ENCODE data around the gene HGD. TPM values are rescaled to one million over a fixed set of nuclear protein-coding genes. Genes with fewer than 3 reads are reported as not detected.

The HGD gene
- total and polyA plus RNA-seq, 10 of the 15 experiments (the other 5 are each of a cell fraction or from before 2014, with no cell fraction given), result 0.18 to 0.81 (median 0.40) TPM; not detected in 6

GRCh38 chr3:120615847-120616609, 66.0 kb downstream of the HGD start:
- 49% methylated on average over 13 of the region's 13 CpGs for WGBS (ENCODE audit: insufficient coverage, insufficient replicate concordance, low lambda C conversion rate, missing lambda C conversion rate)
- intact Hi-C loops (cut with micrococcal nuclease; ENCODE audit: unreplicated experiment) (no loop called here), in situ Hi-C loops (cut with MboI) (no loop called here)
- CTCF ChIA-PET, result no interaction called here
- no peak overlapping the region for H3K9ac ChIP-seq (ENCODE audit: control insufficient read depth, insufficient read depth, low read length)
- DNase-seq (ENCODE audit: low read depth, low spot score) (no peak), ATAC-seq (no peak), FAIRE-seq (no peak)
- SMC1A ChIA-PET (ENCODE audit: uncharacterized antibody, unreplicated experiment), result interaction anchor here (0.6 kb wide), 1 partner anchor 224 kb away, joined by 3 read pairs; no protein-coding TSS in a partner anchor
- RAD21 ChIA-PET (ENCODE audit: unreplicated experiment), result interaction anchor here (1.4 kb wide), 1 partner anchor 20 kb away, joined by 4 read pairs; the partner anchor contains the start of gene NDUFB4
- H3K4me2 ChIP-seq (ENCODE audit: control insufficient read depth, insufficient read depth), result no peak overlapping the region
- peak overlapping the region; percentile 77 for H2AFZ ChIP-seq (ENCODE audit: control insufficient read depth, low read depth, low read length)
- POLR2A ChIA-PET, result no interaction called here
- H3K27ac ChIP-seq (ENCODE audit: control insufficient read depth, insufficient read depth), result no peak overlapping the region
- H4K20me1 ChIP-seq (ENCODE audit: control insufficient read depth, insufficient read depth), result no peaks in the 10 kb centered on the region
- no TSS peak for BruUV-seq (replicated peaks)
- no peaks in the 10 kb centered on the region for H3K79me2 ChIP-seq (ENCODE audit: control insufficient read depth, insufficient read depth, low read length)
- no peaks in the 10 kb centered on the region for H3K36me3 ChIP-seq (ENCODE audit: control insufficient read depth in 2 of 2, insufficient read depth in 2 of 2, low read length in 1 of 2)
- H3K4me3 ChIP-seq, result no peak overlapping the region
- TF ChIP-seq ATF7 (IDR thresholded peaks at IDR 0.05; ENCODE audit: low read depth) (no peak), YY1 (IDR thresholded peaks at IDR 0.05; ENCODE audit: low read depth, low read length) (peak; percentile 68), MTA2 (IDR thresholded peaks at IDR 0.05; ENCODE audit: low read depth) (no peak), CHD1 (IDR thresholded peaks at IDR 0.05; ENCODE audit: low read depth, low read length) (no peak), RAD51 (IDR thresholded peaks at IDR 0.05) (no peak)
- no peaks in the 10 kb centered on the region for H3K4me1 ChIP-seq (ENCODE audit: control insufficient read depth, insufficient read depth, low read length)
- H3K27me3 ChIP-seq (replicated peaks in 1 of 2; ENCODE audit: control insufficient read depth in 2 of 2, insufficient read depth in 2 of 2, low read length in 1 of 2), result no peaks in the 10 kb centered on the region
- H3K9me3 ChIP-seq (replicated peaks; ENCODE audit: control insufficient read depth, insufficient read depth, low read length), result no peaks in the 10 kb centered on the region

GRCh38 chr3:120614765-120615164, 67.3 kb downstream of the HGD start:
- no peak overlapping the region for H3K9ac ChIP-seq (ENCODE audit: control insufficient read depth, insufficient read depth, low read length)
- no peaks in the 10 kb centered on the region for H3K36me3 ChIP-seq (ENCODE audit: control insufficient read depth in 2 of 2, insufficient read depth in 2 of 2, low read length in 1 of 2)
- no peaks in the 10 kb centered on the region for H3K27me3 ChIP-seq (replicated peaks in 1 of 2; ENCODE audit: control insufficient read depth in 2 of 2, insufficient read depth in 2 of 2, low read length in 1 of 2)
- H3K79me2 ChIP-seq (ENCODE audit: control insufficient read depth, insufficient read depth, low read length), result no peaks in the 10 kb centered on the region
- POLR2A ChIA-PET, result interaction anchor here (1.9 kb wide), 1 partner anchor 19 kb away, joined by 6 read pairs; the partner anchor contains the start of gene NDUFB4
- WGBS (ENCODE audit: insufficient coverage, insufficient replicate concordance, low lambda C conversion rate, missing lambda C conversion rate), result 63% methylated on average over 8 of the region's 8 CpGs
- CTCF ChIA-PET, result interaction anchor here (0.6 to 3.0 kb wide), 5 partner anchors 12 to 180 kb away, joined by 3 to 12 read pairs (median 3); no protein-coding TSS in a partner anchor
- H3K4me3 ChIP-seq, result no peak overlapping the region
- no peaks in the 10 kb centered on the region for H3K9me3 ChIP-seq (replicated peaks; ENCODE audit: control insufficient read depth, insufficient read depth, low read length)
- SMC1A ChIA-PET (ENCODE audit: uncharacterized antibody, unreplicated experiment), result interaction anchor here (1.3 to 3.0 kb wide), 6 partner anchors 8 to 181 kb away, joined by 4 to 20 read pairs (median 5); partner anchors contain the start of gene NDUFB4
- RAD21 ChIA-PET (ENCODE audit: unreplicated experiment), result no interaction called here
- TF ChIP-seq SPI1 (IDR thresholded peaks at IDR 0.05; ENCODE audit: borderline replicate concordance, insufficient read depth, low read depth, low read length) (peak; percentile 12; the same call in 1 of the 2 replicates), BHLHE40 (IDR thresholded peaks at IDR 0.05; ENCODE audit: borderline replicate concordance in 1 of 2, low read depth in 2 of 2, low read length in 1 of 2) (peak; percentile 26 to 48; a peak in 2 of 4 replicates), BCL11A (IDR thresholded peaks at IDR 0.05; ENCODE audit: low read depth, low read length) (no peak)
- TF ChIP-seq, protein P1, sequence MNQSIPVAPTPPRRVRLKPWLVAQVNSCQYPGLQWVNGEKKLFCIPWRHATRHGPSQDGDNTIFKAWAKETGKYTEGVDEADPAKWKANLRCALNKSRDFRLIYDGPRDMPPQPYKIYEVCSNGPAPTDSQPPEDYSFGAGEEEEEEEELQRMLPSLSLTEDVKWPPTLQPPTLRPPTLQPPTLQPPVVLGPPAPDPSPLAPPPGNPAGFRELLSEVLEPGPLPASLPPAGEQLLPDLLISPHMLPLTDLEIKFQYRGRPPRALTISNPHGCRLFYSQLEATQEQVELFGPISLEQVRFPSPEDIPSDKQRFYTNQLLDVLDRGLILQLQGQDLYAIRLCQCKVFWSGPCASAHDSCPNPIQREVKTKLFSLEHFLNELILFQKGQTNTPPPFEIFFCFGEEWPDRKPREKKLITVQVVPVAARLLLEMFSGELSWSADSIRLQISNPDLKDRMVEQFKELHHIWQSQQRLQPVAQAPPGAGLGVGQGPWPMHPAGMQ (IDR thresholded peaks at IDR 0.05; ENCODE audit: borderline replicate concordance), result no peak
- TF ChIP-seq, protein P2, sequence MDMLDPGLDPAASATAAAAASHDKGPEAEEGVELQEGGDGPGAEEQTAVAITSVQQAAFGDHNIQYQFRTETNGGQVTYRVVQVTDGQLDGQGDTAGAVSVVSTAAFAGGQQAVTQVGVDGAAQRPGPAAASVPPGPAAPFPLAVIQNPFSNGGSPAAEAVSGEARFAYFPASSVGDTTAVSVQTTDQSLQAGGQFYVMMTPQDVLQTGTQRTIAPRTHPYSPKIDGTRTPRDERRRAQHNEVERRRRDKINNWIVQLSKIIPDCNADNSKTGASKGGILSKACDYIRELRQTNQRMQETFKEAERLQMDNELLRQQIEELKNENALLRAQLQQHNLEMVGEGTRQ (IDR thresholded peaks at IDR 0.05; ENCODE audit: borderline replicate concordance, low read depth, low read length), result no peak
- intact Hi-C loops (cut with micrococcal nuclease; ENCODE audit: unreplicated experiment), result no loop called here
- no peaks in the 10 kb centered on the region for H4K20me1 ChIP-seq (ENCODE audit: control insufficient read depth, insufficient read depth)
- H3K4me1 ChIP-seq (ENCODE audit: control insufficient read depth, insufficient read depth, low read length), result no peaks in the 10 kb centered on the region
- no peak overlapping the region for H3K4me2 ChIP-seq (ENCODE audit: control insufficient read depth, insufficient read depth)
- DNase-seq (ENCODE audit: low read depth, low spot score), result no peak
- no TSS peak for BruUV-seq (replicated peaks)
- no peak overlapping the region for H3K27ac ChIP-seq (ENCODE audit: control insufficient read depth, insufficient read depth)
- no peak overlapping the region for H2AFZ ChIP-seq (ENCODE audit: control insufficient read depth, low read depth, low read length)
- in situ Hi-C loops (cut with MboI), result no loop called here
- FAIRE-seq, result no peak
- no peak for ATAC-seq

Measured in GM12878 (cell line).